GM18526 (cell line): ENCODE results near the gene UCK2.

Source experiments
- POLR2A ChIP-seq: IDR thresholded peaks from 3 replicates; pipeline ENCODE4 v1.6.1; 2011; ENCODE audit not compliant: insufficient read length; ENCODE audit errors: extremely low read depth

Gene UCK2

GRCh38 chr1:165897326-165898303, 70.2 kb downstream of the UCK2 start:
- TF ChIP-seq POLR2A = no peak

DNA sequence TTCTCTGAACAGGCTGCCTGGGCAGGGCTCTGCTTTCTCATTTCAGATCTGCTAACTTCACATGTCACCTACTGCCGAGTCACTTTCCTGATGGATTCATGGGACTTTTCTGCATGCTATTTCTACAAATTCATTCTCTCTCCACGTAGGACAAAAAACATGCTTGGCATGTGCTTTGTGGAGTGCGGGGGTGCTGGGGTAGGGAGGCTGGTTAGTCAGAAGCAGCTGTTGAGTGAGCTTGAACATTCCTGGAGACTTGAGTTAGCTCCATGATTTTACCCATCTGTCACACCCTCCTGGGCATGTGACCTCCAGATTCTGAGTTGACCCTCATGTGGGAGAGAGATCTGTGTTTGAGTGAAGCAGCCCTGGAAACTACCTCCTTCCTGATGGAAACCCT, 71.4 kb downstream of the UCK2 start:
- no peak for TF ChIP-seq POLR2A

DNA sequence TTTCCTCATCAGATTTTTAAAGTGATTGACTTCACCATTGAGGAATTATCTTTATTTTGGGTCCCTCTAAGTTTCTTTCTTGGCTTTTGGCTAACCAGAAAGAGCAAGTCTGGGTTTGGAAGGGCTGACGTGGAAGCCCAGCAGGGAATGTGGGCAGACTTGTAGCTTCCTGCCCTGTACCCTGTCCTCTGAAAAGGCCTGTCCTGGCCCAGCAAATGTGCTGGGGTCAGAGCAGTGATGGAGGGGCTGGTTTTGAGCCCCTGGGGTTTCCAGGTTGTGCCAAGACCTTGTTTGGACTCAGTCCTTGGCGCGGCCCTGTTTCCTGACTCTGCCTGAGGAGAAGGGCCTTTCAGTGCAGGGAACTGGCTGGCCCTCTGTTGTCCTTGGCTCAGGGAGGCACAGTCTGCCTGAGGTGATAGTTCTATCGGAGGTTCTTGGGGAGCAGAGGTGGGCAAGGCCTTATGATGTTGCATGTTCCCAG, 72.1 kb downstream of the UCK2 start:
- no peak for TF ChIP-seq POLR2A

GRCh38 chr1:165900576-165901380, 73.4 kb downstream of the UCK2 start:
- TF ChIP-seq POLR2A = no peak

DNA sequence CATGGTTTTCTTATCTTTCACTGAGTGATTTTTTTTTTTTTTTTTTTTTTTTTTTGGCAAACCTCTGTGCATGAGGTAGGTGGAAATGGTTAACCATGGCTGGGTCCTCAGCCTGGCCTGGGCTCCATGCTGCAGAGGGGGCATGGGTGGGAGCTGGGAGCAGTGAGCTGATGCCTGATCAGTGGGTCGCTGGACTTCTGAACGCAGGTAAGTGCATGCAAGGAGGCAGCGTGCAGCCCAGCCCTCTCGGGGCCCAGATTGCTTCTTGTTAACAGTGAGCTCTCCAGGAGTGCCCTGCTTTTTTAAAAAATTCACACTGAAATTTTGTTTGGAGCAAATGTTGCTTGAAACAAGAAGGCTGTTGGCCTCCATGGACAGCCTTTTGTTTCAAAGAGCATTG, 75.2 kb downstream of the UCK2 start:
- TF ChIP-seq POLR2A = no peak

DNA sequence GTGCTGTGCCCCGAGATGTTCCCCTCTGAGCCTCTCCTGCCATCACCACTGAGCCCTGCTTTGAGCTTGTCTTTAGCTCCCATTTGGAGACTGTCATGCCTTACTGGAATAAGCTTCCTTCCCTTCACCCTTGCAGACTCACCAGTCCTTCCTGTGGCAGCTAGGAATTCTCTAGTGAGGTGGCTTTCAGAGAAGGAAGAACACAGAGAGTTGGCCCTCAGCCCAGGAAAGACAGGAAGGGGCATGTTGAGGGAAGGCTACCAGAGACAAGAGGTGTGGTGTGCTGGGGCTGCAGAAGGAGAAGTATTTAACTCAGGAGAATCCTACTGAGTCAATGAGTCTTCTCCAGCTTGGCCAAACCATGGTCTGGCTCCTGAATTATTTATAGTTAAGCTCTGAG, 76.3 kb downstream of the UCK2 start:
- TF ChIP-seq POLR2A = no peak

DNA sequence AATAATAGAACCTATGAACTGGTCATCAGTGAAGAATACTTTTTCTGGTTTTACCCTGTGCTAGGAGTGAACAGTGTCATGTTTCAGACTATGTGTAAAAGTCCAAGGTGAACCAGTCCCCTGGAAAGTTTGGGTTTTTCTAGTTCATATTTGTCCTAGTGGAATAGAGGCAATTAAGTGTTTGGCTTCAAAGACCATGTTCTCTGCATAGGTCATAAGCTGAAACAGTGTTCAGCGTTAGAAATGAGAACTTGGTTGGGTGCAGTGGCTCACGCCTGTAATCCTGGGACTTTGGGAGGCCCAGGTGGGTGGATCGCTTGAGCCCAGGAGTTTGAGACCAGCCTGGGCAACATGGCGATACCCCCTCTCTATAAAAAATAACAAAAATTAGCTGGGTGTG, 77.5 kb downstream of the UCK2 start:
- no peak for TF ChIP-seq POLR2A

GRCh38 chr1:165905853-165906252, 78.4 kb downstream of the UCK2 start:
- TF ChIP-seq POLR2A = no peak

GRCh38 chr1:165907256-165907857, 79.9 kb downstream of the UCK2 start:
- no peak for TF ChIP-seq POLR2A

- TF ChIP-seq POLR2A = no peak
These were observed 83.5 kb downstream of the UCK2 start for GRCh38 chr1:165910764-165911421.

DNA sequence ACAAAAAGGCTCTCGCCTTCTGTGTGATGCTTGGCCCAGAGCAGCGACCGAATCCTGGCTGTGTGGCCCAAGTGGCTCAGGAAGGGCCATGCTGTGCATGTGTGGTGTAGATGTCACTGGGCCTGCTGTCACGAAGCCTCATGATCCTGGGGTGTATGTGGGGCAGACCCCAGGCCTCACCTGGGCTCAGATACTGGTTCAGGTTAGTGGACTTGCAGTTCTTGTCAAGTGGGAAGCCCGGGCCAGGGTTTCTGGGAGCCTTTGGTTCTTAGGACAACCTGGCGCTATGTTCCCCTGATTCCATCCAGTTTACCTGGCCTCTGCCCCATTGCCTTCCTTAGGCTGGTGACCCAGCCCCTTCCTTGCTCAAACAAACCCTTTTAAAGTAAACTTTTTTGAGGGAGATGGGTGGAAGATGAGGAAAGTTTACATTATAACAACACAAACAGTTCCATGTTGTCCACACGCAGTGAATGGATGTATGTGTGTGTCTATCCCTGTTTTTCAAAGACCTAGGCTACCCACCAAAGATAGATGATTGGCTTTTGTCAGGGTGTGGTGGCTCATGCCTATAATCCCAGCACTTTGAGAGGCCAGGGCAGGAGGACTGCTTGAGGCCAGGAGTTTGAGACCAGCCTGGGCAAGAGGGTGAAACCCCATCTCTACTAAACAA, 84.3 kb downstream of the UCK2 start:
- TF ChIP-seq POLR2A = no peak

- no peak for TF ChIP-seq POLR2A
These were observed 85.2 kb downstream of the UCK2 start for GRCh38 chr1:165912638-165913037.

DNA sequence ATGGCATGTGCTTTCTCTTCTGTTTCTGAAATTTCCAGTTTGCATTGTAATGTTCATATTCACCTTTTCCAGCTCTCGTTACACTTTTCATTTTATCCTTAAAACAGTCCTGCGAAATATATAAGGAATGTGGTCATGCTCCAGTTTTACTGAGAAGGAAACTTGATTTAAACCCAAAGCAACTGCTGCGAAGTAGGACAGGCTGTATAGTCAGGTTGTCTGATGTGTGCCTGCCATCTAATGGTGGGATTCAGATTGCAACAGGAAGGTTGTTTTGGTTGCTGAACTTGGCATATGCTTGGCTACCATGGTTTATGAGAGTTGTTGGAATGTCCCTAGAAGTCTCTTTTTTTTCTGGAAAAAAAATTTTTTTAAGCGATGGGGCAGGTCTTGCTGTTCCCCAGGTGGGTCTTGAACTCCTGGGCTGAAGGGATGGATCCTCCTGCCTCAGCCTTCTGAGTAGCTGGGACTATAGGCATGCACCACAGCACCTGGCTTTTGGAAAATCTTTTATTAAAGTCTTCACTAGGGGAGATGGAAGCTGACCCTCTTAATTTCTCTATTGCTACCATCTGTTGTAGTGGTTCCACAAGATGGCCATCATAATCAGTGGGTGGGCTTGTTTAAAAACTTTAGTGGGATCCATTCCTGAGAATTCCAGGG, 86.9 kb downstream of the UCK2 start:
- TF ChIP-seq POLR2A = no peak

GRCh38 chr1:165915480-165915879, 88.1 kb downstream of the UCK2 start:
- no peak for TF ChIP-seq POLR2A
